OCI-LY1 (cell line): ENCODE data around the gene NAA16.

Experiments used
- H2AFZ ChIP-seq: fragments of 200-600 bp; sonication (generic), shearing (Covaris generic); 2 replicates; pipeline ENCODE4 v1.6.0; 2014; ENCODE audit warnings: antibody characterized with exemption, mild to moderate bottlenecking, low read length
- H3F3A ChIP-seq: fragments of 200-600 bp; sonication (generic), shearing (Covaris generic); 2 replicates; pipeline ENCODE4 v1.6.0; 2014; ENCODE audit warnings: mild to moderate bottlenecking, antibody characterized with exemption, low read length, moderate library complexity; ENCODE audit not compliant: insufficient read depth
- H3K27ac ChIP-seq: fragments of 200-600 bp; sonication (generic); 2 replicates; pipeline ENCODE4 v1.5.1; 2014; ENCODE audit warnings: low read length, mixed run types, mild to moderate bottlenecking, low read depth; ENCODE audit not compliant: poor library complexity, severe bottlenecking
- H3K27me3 ChIP-seq: fragments of 200-600 bp; sonication (generic); 2 replicates; pipeline ENCODE4 v1.6.0; 2014; ENCODE audit warnings: antibody characterized with exemption, mild to moderate bottlenecking, low read length, moderate library complexity; ENCODE audit not compliant: insufficient read depth
- H3K36me3 ChIP-seq: fragments of 200-600 bp; sonication (generic); 2 replicates; pipeline ENCODE4 v1.6.1; 2014; ENCODE audit warnings: mild to moderate bottlenecking, antibody characterized with exemption, low read length, moderate library complexity, mixed read lengths; ENCODE audit not compliant: insufficient read depth
- H3K4me1 ChIP-seq: fragments of 200-600 bp; sonication (generic); 2 replicates; pipeline ENCODE4 v1.5.1; 2014; ENCODE audit warnings: mild to moderate bottlenecking, low read length, moderate library complexity; ENCODE audit not compliant: insufficient read depth, severe bottlenecking
- H3K4me2 ChIP-seq: fragments of 200-600 bp; sonication (generic), shearing (Covaris generic); 2 replicates; pipeline ENCODE4 v1.6.1; 2014; ENCODE audit warnings: low read length
- H3K4me3 ChIP-seq: fragments of 200-600 bp; sonication (generic); 2 replicates; pipeline ENCODE4 v1.5.1; 2014; ENCODE audit warnings: low read length, low read depth, mild to moderate bottlenecking, mixed read lengths; ENCODE audit not compliant: poor library complexity, severe bottlenecking
- H3K79me2 ChIP-seq: fragments of 200-600 bp; shearing (Covaris generic); 2 replicates; pipeline ENCODE4 v1.6.1; 2016; ENCODE audit warnings: mixed run types, low read length, mixed read lengths; ENCODE audit not compliant: insufficient read depth
- H3K9ac ChIP-seq: fragments of 200-600 bp; sonication (generic), shearing (Covaris generic); 2 replicates; pipeline ENCODE4 v1.6.1; 2014; ENCODE audit warnings: mild to moderate bottlenecking, low read length, mixed read lengths
- H3K9me2 ChIP-seq: fragments of 200-600 bp; sonication (generic), shearing (Covaris generic); 2 replicates; pipeline ENCODE4 v1.6.1; 2014; ENCODE audit warnings: low read depth, mild to moderate bottlenecking, low read length, mixed read lengths
- H3K9me3 ChIP-seq: fragments of 200-600 bp; shearing (Covaris generic); 2 replicates; pipeline ENCODE4 v1.6.1; 2014; ENCODE audit warnings: low read length, mixed read lengths
- H4K20me1 ChIP-seq: fragments of 200-600 bp; sonication (generic), shearing (Covaris generic); 2 replicates; pipeline ENCODE4 v1.6.0; 2016; ENCODE audit warnings: mild to moderate bottlenecking, low read length; ENCODE audit not compliant: insufficient read depth
- CTCF ChIP-seq: fragments of 200-600 bp; sonication (generic), shearing (Covaris generic); IDR thresholded peaks from 2 replicates; pipeline ENCODE4 v1.5.1; 2017; ENCODE audit warnings: mild to moderate bottlenecking, antibody characterized with exemption, low read length, moderate library complexity, mixed read lengths
- EZH2 ChIP-seq: fragments of 200-600 bp; sonication (generic), shearing (Covaris generic); IDR thresholded peaks from 2 replicates; pipeline ENCODE4 v1.8.0; 2017; ENCODE audit warnings: borderline replicate concordance, mixed run types, mild to moderate bottlenecking, antibody characterized with exemption, low read length, moderate library complexity, mixed read lengths

Gene NAA16

GRCh38 chr13:41361491-41361890 is 50.4 kb downstream of the NAA16 start:
- no peak overlapping the region for H2AFZ ChIP-seq
- H3K9ac ChIP-seq: no peak overlapping the region
- H3K4me1 ChIP-seq: no peaks in the 10 kb centered on the region
- H3F3A ChIP-seq: no peaks in the 10 kb centered on the region
- no peaks in the 10 kb centered on the region for H3K9me3 ChIP-seq
- no peak overlapping the region for H3K4me3 ChIP-seq
- no peaks in the 10 kb centered on the region for H3K9me2 ChIP-seq
- H4K20me1 ChIP-seq: no peaks in the 10 kb centered on the region
- no peak overlapping the region for H3K27ac ChIP-seq
- no peaks in the 10 kb centered on the region for H3K27me3 ChIP-seq
- TF ChIP-seq CTCF: no peak
- no peak overlapping the region for H3K4me2 ChIP-seq
- no peaks in the 10 kb centered on the region for H3K79me2 ChIP-seq
- H3K36me3 ChIP-seq: peaks cover 99% of the 10 kb centered on the region

- Histone ChIP-seq H3K27me3 (no peaks in the 10 kb centered on the region), H4K20me1 (no peaks in the 10 kb centered on the region), H3K9me2 (no peaks in the 10 kb centered on the region), H3K27ac (no peak overlapping the region), H3F3A (no peaks in the 10 kb centered on the region), H3K79me2 (no peaks in the 10 kb centered on the region), H3K4me1 (no peaks in the 10 kb centered on the region), H3K4me2 (no peak overlapping the region), H3K9ac (no peak overlapping the region), H3K4me3 (no peak overlapping the region), H3K9me3 (no peaks in the 10 kb centered on the region), H2AFZ (no peak overlapping the region), H3K36me3 (peaks cover 99% of the 10 kb centered on the region)
- TF ChIP-seq EZH2: no peak
- TF ChIP-seq CTCF: no peak
These were observed 53.0 kb downstream of the NAA16 start for GRCh38 chr13:41364043-41364442.

GRCh38 chr13:41365631-41366030 is 54.6 kb downstream of the NAA16 start:
- Histone ChIP-seq H3K79me2 (no peaks in the 10 kb centered on the region), H2AFZ (no peak overlapping the region), H3K27ac (no peak overlapping the region), H3K9me2 (no peaks in the 10 kb centered on the region), H4K20me1 (no peaks in the 10 kb centered on the region), H3F3A (no peaks in the 10 kb centered on the region), H3K4me3 (no peak overlapping the region), H3K4me2 (no peak overlapping the region), H3K27me3 (no peaks in the 10 kb centered on the region), H3K9me3 (no peaks in the 10 kb centered on the region), H3K9ac (no peak overlapping the region), H3K4me1 (no peaks in the 10 kb centered on the region), H3K36me3 (peaks cover 100% of the 10 kb centered on the region)
- TF ChIP-seq EZH2: no peak
- TF ChIP-seq CTCF: no peak
